Activated T-helper 2 cell treated with anti-CD3 and anti-CD28 coated beads, Interferon-gamma antibody, Interleukin-2, Interleukin-4, amounts not matched to agents 10 μg/mL and 5 μg/mL and 100 μg/mL, durations not matched to agents 14 hours and 24 hours and 36 hours (primary cell): ENCODE measurements around the gene IGSF22. TPM values are rescaled to one million over a fixed set of nuclear protein-coding genes. Genes with fewer than 3 reads are reported as not detected.

Experiments used
- DNase-seq: peaks from one replicate; pipeline ENCODE4 v3.0.0; 2021; ENCODE audit warnings: low spot score
- H3K27ac Mint-ChIP-seq: one replicate; pipeline ENCODE4 v1.8.0; 2021; ENCODE audit warnings: mixed read lengths
- H3K27me3 Mint-ChIP-seq: one replicate; pipeline ENCODE4 v1.8.0; 2021; ENCODE audit warnings: low read depth, mixed read lengths
- H3K36me3 Mint-ChIP-seq: one replicate; pipeline ENCODE4 v1.8.0; 2021; ENCODE audit warnings: low read depth, mixed read lengths
- H3K4me1 Mint-ChIP-seq: one replicate; pipeline ENCODE4 v1.8.0; 2021; ENCODE audit warnings: low read depth, mixed read lengths
- H3K4me3 Mint-ChIP-seq: one replicate; pipeline ENCODE4 v1.8.0; 2021; ENCODE audit warnings: low read depth, mild to moderate bottlenecking, moderate library complexity, mixed read lengths
- H3K9me3 Mint-ChIP-seq: one replicate; pipeline ENCODE4 v1.8.0; 2021; ENCODE audit warnings: mixed read lengths
- intact Hi-C: fragments of 100-400 bp; cut with micrococcal nuclease; formaldehyde crosslinking; loops from one replicate; pipeline ENCODE4 v1.15.1; 2023
- total RNA-seq: library from RNA; stranded (reverse); gene quantifications from 2 replicates; pipeline ENCODE4 v1.2.3, GENCODE V29; 2022

The IGSF22 gene
- total RNA-seq, 1 donor from 2014 or later: 0.05 TPM

DNA sequence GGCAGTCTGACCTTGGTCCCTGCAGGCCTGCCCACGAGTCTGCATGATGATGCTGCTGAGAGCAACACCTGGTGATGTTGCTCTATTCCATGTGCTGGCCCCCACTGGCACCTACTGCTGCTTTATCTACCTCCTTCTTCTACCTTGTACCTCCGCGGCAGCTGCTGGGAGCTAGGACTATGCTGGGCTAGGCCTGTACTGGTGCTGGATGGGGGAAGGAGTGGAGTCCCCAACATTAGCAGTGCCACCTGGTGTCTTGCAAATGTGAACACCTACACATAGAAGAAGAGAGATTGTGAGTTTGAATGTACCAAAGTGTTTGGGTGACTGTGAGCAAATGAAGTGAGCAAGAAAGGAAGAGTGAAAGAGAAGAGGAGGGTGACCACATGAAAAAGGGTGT, 35.2 kb upstream of the IGSF22 start:
- Mint-ChIP-seq H3K27me3 (peaks cover 16% of the 10 kb centered on the region), H3K36me3 (no peaks in the 10 kb centered on the region), H3K4me3 (no peak overlapping the region), H3K27ac (no peak overlapping the region), H3K9me3 (no peaks in the 10 kb centered on the region), H3K4me1 (peaks cover 6% of the 10 kb centered on the region)
- DNase-seq: no peak
- intact Hi-C loops: no loop called here

DNA sequence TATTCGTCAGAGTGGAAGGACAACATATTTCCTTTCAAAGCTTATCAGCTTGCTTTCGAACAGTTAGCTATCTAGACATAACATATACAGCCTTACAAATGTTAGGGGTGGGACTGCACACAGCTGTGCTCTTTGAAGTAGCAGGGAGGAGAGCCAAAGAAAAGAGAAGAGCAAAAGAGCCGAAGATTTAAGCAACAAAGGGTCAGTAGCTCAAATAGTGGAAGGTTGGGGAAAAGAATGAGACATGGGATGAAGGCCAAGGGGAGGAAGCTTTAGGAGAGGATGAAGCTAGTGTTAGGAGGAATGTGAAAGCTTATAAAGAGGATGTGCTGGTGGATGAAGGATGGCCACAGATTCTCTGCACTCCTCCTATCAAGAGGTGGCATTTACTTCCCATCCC, 31.8 kb upstream of the IGSF22 start:
- Mint-ChIP-seq H3K4me3 (no peak overlapping the region), H3K4me1 (no peaks in the 10 kb centered on the region), H3K27me3 (peaks cover 16% of the 10 kb centered on the region), H3K9me3 (no peaks in the 10 kb centered on the region), H3K27ac (no peak overlapping the region), H3K36me3 (no peaks in the 10 kb centered on the region)
- intact Hi-C loops: no loop called here
- no peak for DNase-seq

DNA sequence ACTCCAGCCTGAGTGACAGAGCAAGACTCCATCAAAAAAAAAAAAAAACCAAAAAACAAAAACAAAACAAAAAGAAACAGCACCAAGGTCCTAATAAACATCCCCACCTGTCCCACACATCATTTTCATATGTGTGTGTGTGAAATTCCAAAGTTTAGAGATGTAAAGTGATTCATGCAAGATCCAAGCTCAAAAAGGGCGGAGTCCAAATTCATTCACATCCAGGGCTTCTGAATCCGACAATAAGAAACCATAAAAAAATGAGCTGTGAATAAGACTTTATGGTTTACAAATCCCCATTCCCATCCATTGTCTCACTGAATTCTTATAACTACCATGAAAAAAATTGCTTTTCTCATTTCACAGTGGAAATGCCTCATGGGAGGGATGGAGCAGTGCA, 30.9 kb upstream of the IGSF22 start:
- H3K27ac Mint-ChIP-seq: no peak overlapping the region
- H3K4me1 Mint-ChIP-seq: no peaks in the 10 kb centered on the region
- H3K36me3 Mint-ChIP-seq: no peaks in the 10 kb centered on the region
- peaks cover 19% of the 10 kb centered on the region for H3K27me3 Mint-ChIP-seq
- intact Hi-C loops: no loop called here
- H3K4me3 Mint-ChIP-seq: no peak overlapping the region
- DNase-seq: no peak
- no peaks in the 10 kb centered on the region for H3K9me3 Mint-ChIP-seq

DNA sequence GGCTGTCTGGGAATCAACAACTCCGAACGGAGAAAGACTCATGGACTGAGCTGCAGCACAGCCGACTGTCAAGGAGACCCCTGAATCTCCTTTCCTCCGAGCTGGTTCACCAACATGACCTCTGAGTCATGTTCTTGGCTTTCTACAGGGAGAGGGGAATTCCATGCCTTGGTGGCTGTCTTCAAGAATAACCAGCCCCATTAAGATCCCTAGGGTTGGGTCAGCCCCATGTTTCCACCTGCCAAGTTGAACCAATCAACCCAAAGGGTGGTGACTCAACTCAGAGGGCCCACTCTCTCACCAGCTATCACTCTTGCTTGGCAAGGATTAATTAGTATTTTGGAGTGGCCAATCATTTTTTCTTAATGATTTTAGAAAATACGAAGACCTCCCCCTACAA, 28.3 kb upstream of the IGSF22 start:
- H3K27ac Mint-ChIP-seq: no peak overlapping the region
- H3K9me3 Mint-ChIP-seq: no peaks in the 10 kb centered on the region
- intact Hi-C loops: no loop called here
- H3K4me1 Mint-ChIP-seq: no peaks in the 10 kb centered on the region
- no peak overlapping the region for H3K4me3 Mint-ChIP-seq
- no peaks in the 10 kb centered on the region for H3K36me3 Mint-ChIP-seq
- H3K27me3 Mint-ChIP-seq: peaks cover 21% of the 10 kb centered on the region
- DNase-seq: no peak

GRCh38 chr11:18752502-18752901, 26.5 kb upstream of the IGSF22 start:
- Mint-ChIP-seq H3K27ac (no peak overlapping the region), H3K4me3 (no peak overlapping the region), H3K36me3 (no peaks in the 10 kb centered on the region), H3K27me3 (peaks cover 11% of the 10 kb centered on the region), H3K9me3 (no peaks in the 10 kb centered on the region), H3K4me1 (no peaks in the 10 kb centered on the region)
- no peak for DNase-seq
- intact Hi-C loops: no loop called here

GRCh38 chr11:18750944-18751343, 25.0 kb upstream of the IGSF22 start:
- peaks cover 8% of the 10 kb centered on the region for H3K27me3 Mint-ChIP-seq
- no peak overlapping the region for H3K4me3 Mint-ChIP-seq
- H3K9me3 Mint-ChIP-seq: no peaks in the 10 kb centered on the region
- H3K27ac Mint-ChIP-seq: no peak overlapping the region
- H3K36me3 Mint-ChIP-seq: no peaks in the 10 kb centered on the region
- DNase-seq: no peak
- intact Hi-C loops: no loop called here
- H3K4me1 Mint-ChIP-seq: no peaks in the 10 kb centered on the region

GRCh38 chr11:18749681-18750319, 23.8 kb upstream of the IGSF22 start:
- Mint-ChIP-seq H3K4me1 (no peaks in the 10 kb centered on the region), H3K36me3 (no peaks in the 10 kb centered on the region), H3K27ac (no peak overlapping the region), H3K27me3 (peaks cover 8% of the 10 kb centered on the region), H3K9me3 (no peaks in the 10 kb centered on the region), H3K4me3 (no peak overlapping the region)
- no peak for DNase-seq
- intact Hi-C loops: no loop called here

GRCh38 chr11:18748766-18749365, 22.9 kb upstream of the IGSF22 start:
- Mint-ChIP-seq H3K9me3 (no peaks in the 10 kb centered on the region), H3K36me3 (no peaks in the 10 kb centered on the region)

GRCh38 chr11:18745251-18745650, 19.3 kb upstream of the IGSF22 start:
- intact Hi-C loops: no loop called here
- no peak for DNase-seq
- H3K36me3 Mint-ChIP-seq: no peaks in the 10 kb centered on the region
- H3K4me3 Mint-ChIP-seq: no peak overlapping the region
- no peak overlapping the region for H3K27ac Mint-ChIP-seq
- no peaks in the 10 kb centered on the region for H3K9me3 Mint-ChIP-seq
- H3K4me1 Mint-ChIP-seq: no peaks in the 10 kb centered on the region
- peaks cover 2% of the 10 kb centered on the region for H3K27me3 Mint-ChIP-seq

More at GRCh38 chr11:18748766-18749365, 22.9 kb upstream of the IGSF22 start:
- H3K27me3 Mint-ChIP-seq: peaks cover 8% of the 10 kb centered on the region
- no peak overlapping the region for H3K27ac Mint-ChIP-seq
- H3K4me1 Mint-ChIP-seq: no peaks in the 10 kb centered on the region
- intact Hi-C loops: no loop called here
- DNase-seq: no peak
- H3K4me3 Mint-ChIP-seq: no peak overlapping the region

DNA sequence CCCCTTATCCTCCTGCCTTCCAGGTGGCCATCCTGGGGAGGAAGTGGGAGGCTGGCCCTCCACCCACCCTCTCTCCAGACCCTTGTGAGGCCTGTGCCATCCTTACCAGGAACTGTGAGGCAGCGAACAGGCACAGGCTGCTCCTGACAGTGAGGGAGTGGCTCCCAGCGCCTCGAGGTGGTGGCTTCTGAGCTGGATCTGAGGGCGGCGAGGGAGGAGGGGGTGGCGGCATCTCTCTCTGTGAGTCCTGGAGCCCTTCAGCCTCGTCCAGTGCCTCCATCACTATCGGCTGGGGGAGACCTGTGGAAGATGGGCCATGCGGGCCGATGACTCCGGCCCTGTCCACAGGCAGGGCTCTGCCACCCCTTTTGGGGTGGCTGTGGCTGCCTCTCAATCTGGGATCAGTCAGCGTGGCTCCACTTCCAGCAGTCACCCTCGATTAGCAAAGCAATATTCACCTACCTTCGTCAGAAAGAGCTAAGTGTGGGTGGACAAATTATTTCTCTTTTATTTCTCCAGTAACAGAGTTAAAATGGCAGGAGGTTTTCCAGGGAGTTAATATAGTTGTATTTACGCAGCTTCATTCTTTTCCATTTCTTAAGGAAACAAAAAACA, 18.0 kb upstream of the IGSF22 start:
- Mint-ChIP-seq H3K4me3 (no peak overlapping the region), H3K36me3 (no peaks in the 10 kb centered on the region), H3K27ac (no peak overlapping the region), H3K9me3 (no peaks in the 10 kb centered on the region), H3K27me3 (peaks cover 2% of the 10 kb centered on the region), H3K4me1 (no peaks in the 10 kb centered on the region)
- intact Hi-C loops: no loop called here
- no peak for DNase-seq

DNA sequence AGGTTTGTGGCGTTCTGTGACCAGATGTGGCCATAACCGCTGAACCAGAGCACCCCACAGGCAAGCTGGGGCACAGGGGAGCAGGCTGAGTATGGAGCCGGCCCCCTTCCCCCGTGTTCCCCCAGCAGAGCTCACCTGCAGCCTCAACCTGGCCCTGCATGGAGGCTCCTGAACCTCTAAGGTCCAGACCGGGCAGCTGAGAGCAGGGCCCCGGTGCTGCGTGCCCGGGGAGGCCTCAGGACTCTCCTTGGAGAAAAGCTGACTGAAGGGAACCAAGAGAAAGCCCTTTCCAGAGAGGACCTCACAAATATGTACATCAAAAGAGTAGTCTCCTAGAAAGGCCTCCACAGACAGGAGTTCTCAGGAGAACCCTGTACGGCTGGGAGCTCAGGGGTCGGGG, 17.4 kb upstream of the IGSF22 start:
- Mint-ChIP-seq H3K9me3 (no peaks in the 10 kb centered on the region), H3K27me3 (peaks cover 2% of the 10 kb centered on the region), H3K27ac (no peak overlapping the region), H3K4me1 (no peaks in the 10 kb centered on the region), H3K4me3 (no peak overlapping the region), H3K36me3 (no peaks in the 10 kb centered on the region)
- DNase-seq: no peak
- intact Hi-C loops: no loop called here

- no peaks in the 10 kb centered on the region for H3K36me3 Mint-ChIP-seq
- no peak for DNase-seq
- no peak overlapping the region for H3K27ac Mint-ChIP-seq
- intact Hi-C loops: no loop called here
- H3K9me3 Mint-ChIP-seq: no peaks in the 10 kb centered on the region
- H3K27me3 Mint-ChIP-seq: peaks cover 1% of the 10 kb centered on the region
- no peak overlapping the region for H3K4me3 Mint-ChIP-seq
- no peaks in the 10 kb centered on the region for H3K4me1 Mint-ChIP-seq
Observed at GRCh38 chr11:18741783-18742182, 15.8 kb upstream of the IGSF22 start.

- Mint-ChIP-seq H3K9me3 (no peaks in the 10 kb centered on the region), H3K4me1 (no peaks in the 10 kb centered on the region), H3K4me3 (no peak overlapping the region), H3K27ac (no peak overlapping the region), H3K36me3 (no peaks in the 10 kb centered on the region), H3K27me3 (peaks cover 10% of the 10 kb centered on the region)
- no peak for DNase-seq
- intact Hi-C loops: loop anchor here (10.0 kb wide), 1 partner anchor 495 kb away; the partner anchor contains the start of gene SAA2
Observed at GRCh38 chr11:18739685-18740084, 13.7 kb upstream of the IGSF22 start.
